ENCODE results near the gene TBX4. TPM values are rescaled to one million over a fixed set of nuclear protein-coding genes. Genes with fewer than 3 reads are reported as not detected.
"Not testable (repeated sequence)": the region's sequence is repeated elsewhere in the genome, so short reads cannot be mapped to it uniquely, and the experiment has no call there.

The TBX4 gene
- total RNA-seq, 4 donors from 2014 or later: not detected

- H3K27ac ChIP-seq: no peak overlapping the region
- no peaks in the 10 kb centered on the region for H3K27me3 ChIP-seq
- no peaks in the 10 kb centered on the region for H3K4me1 ChIP-seq
- TF ChIP-seq POLR2A (IDR thresholded peaks at IDR 0.05): no peak
- no peak for TF ChIP-seq CTCF (IDR thresholded peaks at IDR 0.05)
- no peaks in the 10 kb centered on the region for H3K36me3 ChIP-seq
- H3K9me3 ChIP-seq: no peaks in the 10 kb centered on the region
- H3K4me3 ChIP-seq: no peak overlapping the region
- DNase-seq: no peak
Measured at GRCh38 chr17:61427567-61427966, 24.7 kb upstream of the TBX4 start.

GRCh38 chr17:61429274-61429673, 22.9 kb upstream of the TBX4 start:
- H3K27ac ChIP-seq: no peak overlapping the region
- H3K4me3 ChIP-seq: no peak overlapping the region

GRCh38 chr17:61429831-61430230, 22.4 kb upstream of the TBX4 start:
- not testable (repeated sequence) for H3K9me3 ChIP-seq, DNase-seq, H3K4me3 ChIP-seq, H3K36me3 ChIP-seq, H3K4me1 ChIP-seq, H3K27ac ChIP-seq, H3K27me3 ChIP-seq

More at GRCh38 chr17:61429274-61429673, 22.9 kb upstream of the TBX4 start:
- Histone ChIP-seq H3K36me3 (no peaks in the 10 kb centered on the region), H3K4me1 (no peaks in the 10 kb centered on the region), H3K27me3 (no peaks in the 10 kb centered on the region), H3K9me3 (no peaks in the 10 kb centered on the region)
- no peak for DNase-seq
- TF ChIP-seq CTCF (IDR thresholded peaks at IDR 0.05) (no peak), POLR2A (IDR thresholded peaks at IDR 0.05) (no peak)

- H3K27ac ChIP-seq: no peak overlapping the region
- H3K36me3 ChIP-seq: no peaks in the 10 kb centered on the region
- H3K27me3 ChIP-seq: no peaks in the 10 kb centered on the region
- no peak overlapping the region for H3K4me3 ChIP-seq
- DNase-seq: no peak
- no peak for TF ChIP-seq CTCF (IDR thresholded peaks at IDR 0.05)
- no peak for TF ChIP-seq POLR2A (IDR thresholded peaks at IDR 0.05)
- H3K9me3 ChIP-seq: no peaks in the 10 kb centered on the region
- H3K4me1 ChIP-seq: no peaks in the 10 kb centered on the region
Measured at GRCh38 chr17:61431594-61432311, 20.5 kb upstream of the TBX4 start.

GRCh38 chr17:61436273-61436672, 15.9 kb upstream of the TBX4 start:
- H3K4me3 ChIP-seq: no peak overlapping the region
- no peaks in the 10 kb centered on the region for H3K36me3 ChIP-seq
- H3K4me1 ChIP-seq: no peaks in the 10 kb centered on the region
- TF ChIP-seq POLR2A (IDR thresholded peaks at IDR 0.05) (no peak), CTCF (IDR thresholded peaks at IDR 0.05) (no peak)
- H3K9me3 ChIP-seq: peaks cover 0 to 5% (median 0%) of the 10 kb centered on the region in 4 donors
- DNase-seq: no peak
- no peak overlapping the region for H3K27ac ChIP-seq
- no peaks in the 10 kb centered on the region for H3K27me3 ChIP-seq

GRCh38 chr17:61436995-61437704, 15.1 kb upstream of the TBX4 start:
- no peak overlapping the region for H3K4me3 ChIP-seq
- H3K4me1 ChIP-seq: no peaks in the 10 kb centered on the region
- TF ChIP-seq CTCF (IDR thresholded peaks at IDR 0.05) (no peak), POLR2A (IDR thresholded peaks at IDR 0.05) (no peak)
- peaks cover 0 to 5% (median 0%) of the 10 kb centered on the region in 4 donors for H3K9me3 ChIP-seq
- no peak overlapping the region for H3K27ac ChIP-seq
- no peaks in the 10 kb centered on the region for H3K36me3 ChIP-seq
- no peak for DNase-seq
- H3K27me3 ChIP-seq: no peaks in the 10 kb centered on the region

Data from Peyer's patch (tissue), 4 donors.